ENCODE data around the gene LTK.

The LTK gene

GRCh38 chr15:41530363-41530956 is 16.8 kb upstream of the LTK start:
- Histone ChIP-seq H3K79me2 (ENCODE audit: control insufficient read depth, insufficient read depth, low read length, unreplicated experiment) (no peaks in the 10 kb centered on the region), H2AFZ (ENCODE audit: low read length, unreplicated experiment) (no peak overlapping the region), H3K4me1 (ENCODE audit: control insufficient read depth, insufficient read depth, low read length, unreplicated experiment) (no peaks in the 10 kb centered on the region), H3K27ac (ENCODE audit: low read depth, low read length) (no peak overlapping the region), H3K27me3 (ENCODE audit: insufficient read depth, low read length) (no peaks in the 10 kb centered on the region), H3K4me3 (ENCODE audit: low read depth, low read length) (no peak overlapping the region), H3K36me3 (ENCODE audit: insufficient read depth, low read length) (peaks cover 8% of the 10 kb centered on the region; the same call in 1 of the 2 replicates)

GRCh38 chr15:41523097-41523496 is 9.5 kb upstream of the LTK start:
- Histone ChIP-seq H3K4me1 (ENCODE audit: control insufficient read depth, insufficient read depth, low read length, unreplicated experiment) (no peaks in the 10 kb centered on the region), H3K79me2 (ENCODE audit: control insufficient read depth, insufficient read depth, low read length, unreplicated experiment) (no peaks in the 10 kb centered on the region), H3K27me3 (ENCODE audit: insufficient read depth, low read length) (no peaks in the 10 kb centered on the region), H3K27ac (ENCODE audit: low read depth, low read length) (no peak overlapping the region), H3K4me3 (ENCODE audit: low read depth, low read length) (no peak overlapping the region), H2AFZ (ENCODE audit: low read length, unreplicated experiment) (no peak overlapping the region), H3K36me3 (ENCODE audit: insufficient read depth, low read length) (0 out of 2 replicates have a peak, but pooled peaks cover 4% of the 10 kb centered on the region)

- Histone ChIP-seq H3K4me3 (ENCODE audit: low read depth, low read length) (no peak overlapping the region), H2AFZ (ENCODE audit: low read length, unreplicated experiment) (no peak overlapping the region), H3K27ac (ENCODE audit: low read depth, low read length) (no peak overlapping the region), H3K27me3 (ENCODE audit: insufficient read depth, low read length) (no peaks in the 10 kb centered on the region), H3K79me2 (ENCODE audit: control insufficient read depth, insufficient read depth, low read length, unreplicated experiment) (no peaks in the 10 kb centered on the region), H3K4me1 (ENCODE audit: control insufficient read depth, insufficient read depth, low read length, unreplicated experiment) (no peaks in the 10 kb centered on the region), H3K36me3 (ENCODE audit: insufficient read depth, low read length) (0 out of 2 replicates have a peak, but pooled peaks cover 3% of the 10 kb centered on the region)
These were observed 8.0 kb upstream of the LTK start for GRCh38 chr15:41521614-41522013.

GRCh38 chr15:41520636-41521035 is 7.0 kb upstream of the LTK start:
- H3K36me3 ChIP-seq (ENCODE audit: insufficient read depth, low read length) = no peaks in the 10 kb centered on the region
- H3K27me3 ChIP-seq (ENCODE audit: insufficient read depth, low read length) = no peaks in the 10 kb centered on the region
- H2AFZ ChIP-seq (ENCODE audit: low read length, unreplicated experiment) = no peak overlapping the region
- no peaks in the 10 kb centered on the region for H3K79me2 ChIP-seq (ENCODE audit: control insufficient read depth, insufficient read depth, low read length, unreplicated experiment)
- H3K4me1 ChIP-seq (ENCODE audit: control insufficient read depth, insufficient read depth, low read length, unreplicated experiment) = no peaks in the 10 kb centered on the region
- no peak overlapping the region for H3K4me3 ChIP-seq (ENCODE audit: low read depth, low read length)
- no peak overlapping the region for H3K27ac ChIP-seq (ENCODE audit: low read depth, low read length)

GRCh38 chr15:41517895-41518449 is 4.3 kb upstream of the LTK start:
- Histone ChIP-seq H3K79me2 (ENCODE audit: control insufficient read depth, insufficient read depth, low read length, unreplicated experiment) (no peaks in the 10 kb centered on the region), H3K36me3 (ENCODE audit: insufficient read depth, low read length) (no peaks in the 10 kb centered on the region), H3K27me3 (ENCODE audit: insufficient read depth, low read length) (peaks cover 10% of the 10 kb centered on the region), H2AFZ (ENCODE audit: low read length, unreplicated experiment) (no peak overlapping the region), H3K4me1 (ENCODE audit: control insufficient read depth, insufficient read depth, low read length, unreplicated experiment) (peaks cover 7% of the 10 kb centered on the region), H3K27ac (ENCODE audit: low read depth, low read length) (no peak overlapping the region), H3K4me3 (ENCODE audit: low read depth, low read length) (no peak overlapping the region)

GRCh38 chr15:41512940-41513505 is 604 bp downstream of the LTK start:
- H3K4me3 ChIP-seq (ENCODE audit: low read depth, low read length) = peak overlapping the region; percentile 54
- no peak overlapping the region for H3K27ac ChIP-seq (ENCODE audit: low read depth, low read length)
- no peaks in the 10 kb centered on the region for H3K79me2 ChIP-seq (ENCODE audit: control insufficient read depth, insufficient read depth, low read length, unreplicated experiment)
- H3K27me3 ChIP-seq (ENCODE audit: insufficient read depth, low read length) = peaks cover 34% of the 10 kb centered on the region
- H2AFZ ChIP-seq (ENCODE audit: low read length, unreplicated experiment) = no peak overlapping the region
- no peaks in the 10 kb centered on the region for H3K36me3 ChIP-seq (ENCODE audit: insufficient read depth, low read length)
- peaks cover 11% of the 10 kb centered on the region for H3K4me1 ChIP-seq (ENCODE audit: control insufficient read depth, insufficient read depth, low read length, unreplicated experiment)

GRCh38 chr15:41512512-41512939 is 1.1 kb downstream of the LTK start:
- Histone ChIP-seq H3K79me2 (ENCODE audit: control insufficient read depth, insufficient read depth, low read length, unreplicated experiment) (no peaks in the 10 kb centered on the region), H3K4me1 (ENCODE audit: control insufficient read depth, insufficient read depth, low read length, unreplicated experiment) (peaks cover 11% of the 10 kb centered on the region), H3K27me3 (ENCODE audit: insufficient read depth, low read length) (peaks cover 34% of the 10 kb centered on the region), H3K27ac (ENCODE audit: low read depth, low read length) (no peak overlapping the region), H3K4me3 (ENCODE audit: low read depth, low read length) (peak overlapping the region; percentile 54), H2AFZ (ENCODE audit: low read length, unreplicated experiment) (no peak overlapping the region), H3K36me3 (ENCODE audit: insufficient read depth, low read length) (no peaks in the 10 kb centered on the region)

- peak overlapping the region; percentile 51 for H3K4me3 ChIP-seq (ENCODE audit: low read depth, low read length)
- no peak overlapping the region for H3K27ac ChIP-seq (ENCODE audit: low read depth, low read length)
- H3K79me2 ChIP-seq (ENCODE audit: control insufficient read depth, insufficient read depth, low read length, unreplicated experiment) = no peaks in the 10 kb centered on the region
- no peak overlapping the region for H2AFZ ChIP-seq (ENCODE audit: low read length, unreplicated experiment)
- H3K27me3 ChIP-seq (ENCODE audit: insufficient read depth, low read length) = peaks cover 34% of the 10 kb centered on the region
- peaks cover 11% of the 10 kb centered on the region for H3K4me1 ChIP-seq (ENCODE audit: control insufficient read depth, insufficient read depth, low read length, unreplicated experiment)
- H3K36me3 ChIP-seq (ENCODE audit: insufficient read depth, low read length) = no peaks in the 10 kb centered on the region
These were observed 1.7 kb downstream of the LTK start for GRCh38 chr15:41511899-41512369.

GRCh38 chr15:41511331-41511898 is 2.2 kb downstream of the LTK start:
- no peak overlapping the region for H2AFZ ChIP-seq (ENCODE audit: low read length, unreplicated experiment)
- no peaks in the 10 kb centered on the region for H3K79me2 ChIP-seq (ENCODE audit: control insufficient read depth, insufficient read depth, low read length, unreplicated experiment)
- H3K27ac ChIP-seq (ENCODE audit: low read depth, low read length) = no peak overlapping the region
- peaks cover 11% of the 10 kb centered on the region for H3K4me1 ChIP-seq (ENCODE audit: control insufficient read depth, insufficient read depth, low read length, unreplicated experiment)
- no peak overlapping the region for H3K4me3 ChIP-seq (ENCODE audit: low read depth, low read length)
- H3K36me3 ChIP-seq (ENCODE audit: insufficient read depth, low read length) = no peaks in the 10 kb centered on the region
- peaks cover 34% of the 10 kb centered on the region for H3K27me3 ChIP-seq (ENCODE audit: insufficient read depth, low read length)

- H3K36me3 ChIP-seq (ENCODE audit: insufficient read depth, low read length) = no peaks in the 10 kb centered on the region
- no peak overlapping the region for H3K4me3 ChIP-seq (ENCODE audit: low read depth, low read length)
- H2AFZ ChIP-seq (ENCODE audit: low read length, unreplicated experiment) = no peak overlapping the region
- no peak overlapping the region for H3K27ac ChIP-seq (ENCODE audit: low read depth, low read length)
- H3K79me2 ChIP-seq (ENCODE audit: control insufficient read depth, insufficient read depth, low read length, unreplicated experiment) = no peaks in the 10 kb centered on the region
- H3K4me1 ChIP-seq (ENCODE audit: control insufficient read depth, insufficient read depth, low read length, unreplicated experiment) = peaks cover 11% of the 10 kb centered on the region
- H3K27me3 ChIP-seq (ENCODE audit: insufficient read depth, low read length) = peaks cover 34% of the 10 kb centered on the region
These were observed 2.9 kb downstream of the LTK start for GRCh38 chr15:41510728-41511127.
